Hepatic stellate cell (primary cell): Measurements from ENCODE around the gene ZFPM1.

Experiments used
- DNase-seq: peaks from one replicate; pipeline ENCODE4 v3.0.0; 2011; ENCODE audit warnings: low spot score

Gene ZFPM1

GRCh38 chr16:88539652-88540345 is 86.7 kb downstream of the ZFPM1 start:
- DNase-seq, result no peak

GRCh38 chr16:88540346-88540977 is 87.4 kb downstream of the ZFPM1 start:
- no peak for DNase-seq

- DNase-seq, result no peak
These were observed 88.9 kb downstream of the ZFPM1 start for GRCh38 chr16:88541831-88542616.

GRCh38 chr16:88543230-88543813 is 90.2 kb downstream of the ZFPM1 start:
- DNase-seq, result no peak

DNA sequence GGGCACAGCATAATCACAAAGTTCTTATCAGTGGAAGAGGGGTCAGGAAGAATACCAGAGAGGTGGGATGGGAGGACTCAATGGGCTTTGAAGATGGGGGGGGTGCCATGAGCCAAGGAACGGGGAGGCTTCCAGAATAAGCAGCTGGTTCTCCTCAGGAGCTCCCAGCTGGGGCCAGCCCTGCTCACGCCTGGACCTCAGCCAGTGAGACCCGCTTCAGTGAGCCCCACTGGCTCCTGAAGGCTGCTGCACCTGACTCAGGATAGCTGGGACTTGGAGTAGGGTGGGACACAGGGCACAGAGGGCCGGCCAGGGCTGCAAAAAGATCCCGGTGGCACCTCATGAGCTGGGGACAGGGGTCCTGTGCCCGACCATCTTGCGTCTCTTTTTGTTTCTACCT is 92.7 kb downstream of the ZFPM1 start:
- DNase-seq, result no peak

- DNase-seq, result no peak
These were observed 95.2 kb downstream of the ZFPM1 start for GRCh38 chr16:88548131-88548874.

DNA sequence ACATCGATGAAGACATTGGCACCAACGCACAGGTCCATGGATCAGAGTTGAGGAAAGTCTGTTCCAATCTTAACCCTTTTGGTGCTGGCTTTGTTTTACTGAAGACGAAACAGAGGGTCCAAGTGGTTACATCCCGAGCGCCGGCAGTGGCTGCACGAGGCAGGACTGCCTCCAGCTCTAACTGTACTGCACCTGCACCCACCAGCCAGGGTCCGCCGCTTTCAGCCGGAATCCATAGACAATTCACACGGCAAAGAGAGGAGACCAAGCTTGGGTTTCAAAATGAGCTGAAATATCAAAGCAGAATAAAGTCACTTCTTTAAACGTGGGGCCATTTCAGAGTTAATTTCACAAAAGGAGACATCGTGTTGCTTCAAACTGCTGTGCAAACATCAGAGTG is 95.9 kb downstream of the ZFPM1 start:
- DNase-seq, result no peak

DNA sequence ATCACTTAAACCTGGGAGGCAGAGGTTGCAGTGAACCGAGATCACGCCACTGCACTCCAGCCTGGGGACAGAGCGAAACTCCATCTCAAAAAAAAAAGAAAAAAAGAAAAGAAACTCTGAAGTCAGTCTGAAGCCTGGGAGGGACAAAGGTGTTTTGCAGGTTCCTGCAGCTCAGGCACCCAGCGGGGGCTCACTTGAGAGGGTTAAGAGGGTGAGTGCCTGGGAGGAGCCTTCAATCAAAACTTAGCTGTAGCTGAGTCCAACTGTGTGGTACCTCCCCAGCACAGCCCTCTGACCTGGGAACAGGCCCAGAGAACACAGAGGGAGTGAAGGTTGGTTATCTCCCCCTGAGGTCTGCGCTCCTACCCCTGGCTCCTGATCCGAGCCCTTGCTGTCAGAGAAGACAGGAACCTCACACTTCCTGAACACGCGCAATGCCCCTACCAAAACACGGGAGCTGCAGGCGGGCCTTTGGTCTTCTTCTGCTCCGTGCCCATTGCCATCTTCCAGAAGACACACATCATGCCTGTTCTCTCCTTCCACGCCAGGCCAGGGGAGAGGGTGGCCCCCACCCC is 96.7 kb downstream of the ZFPM1 start:
- DNase-seq, result no peak

GRCh38 chr16:88550246-88550661 is 97.2 kb downstream of the ZFPM1 start:
- no peak for DNase-seq

DNA sequence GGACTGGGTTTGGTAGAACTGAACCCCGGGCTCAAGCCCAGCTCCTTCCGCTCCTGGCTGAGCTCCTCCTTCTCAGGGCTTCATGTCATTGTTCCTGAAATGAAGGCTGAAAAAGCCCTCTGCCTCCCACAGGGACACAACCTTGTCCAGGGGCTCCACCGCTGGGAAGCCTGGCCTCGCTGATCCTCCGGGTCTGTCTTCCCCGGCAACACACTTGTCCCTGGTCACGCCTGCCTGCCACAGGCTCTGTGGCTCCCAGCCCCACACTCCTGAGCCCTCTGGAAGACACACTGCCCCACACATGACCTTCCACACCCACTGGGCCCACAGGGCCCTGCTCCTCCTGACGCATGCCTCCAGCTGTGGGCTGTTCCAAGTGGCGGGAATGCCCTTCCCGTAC is 99.1 kb downstream of the ZFPM1 start:
- DNase-seq, result no peak

- DNase-seq, result no peak
These were observed 99.7 kb downstream of the ZFPM1 start for GRCh38 chr16:88552815-88553214.

GRCh38 chr16:88553739-88554138 is 100.7 kb downstream of the ZFPM1 start:
- no peak for DNase-seq

- no peak for DNase-seq
These were observed 101.7 kb downstream of the ZFPM1 start for GRCh38 chr16:88554711-88555264.

- DNase-seq, result no peak
These were observed 103.4 kb downstream of the ZFPM1 start for GRCh38 chr16:88556294-88556988.

DNA sequence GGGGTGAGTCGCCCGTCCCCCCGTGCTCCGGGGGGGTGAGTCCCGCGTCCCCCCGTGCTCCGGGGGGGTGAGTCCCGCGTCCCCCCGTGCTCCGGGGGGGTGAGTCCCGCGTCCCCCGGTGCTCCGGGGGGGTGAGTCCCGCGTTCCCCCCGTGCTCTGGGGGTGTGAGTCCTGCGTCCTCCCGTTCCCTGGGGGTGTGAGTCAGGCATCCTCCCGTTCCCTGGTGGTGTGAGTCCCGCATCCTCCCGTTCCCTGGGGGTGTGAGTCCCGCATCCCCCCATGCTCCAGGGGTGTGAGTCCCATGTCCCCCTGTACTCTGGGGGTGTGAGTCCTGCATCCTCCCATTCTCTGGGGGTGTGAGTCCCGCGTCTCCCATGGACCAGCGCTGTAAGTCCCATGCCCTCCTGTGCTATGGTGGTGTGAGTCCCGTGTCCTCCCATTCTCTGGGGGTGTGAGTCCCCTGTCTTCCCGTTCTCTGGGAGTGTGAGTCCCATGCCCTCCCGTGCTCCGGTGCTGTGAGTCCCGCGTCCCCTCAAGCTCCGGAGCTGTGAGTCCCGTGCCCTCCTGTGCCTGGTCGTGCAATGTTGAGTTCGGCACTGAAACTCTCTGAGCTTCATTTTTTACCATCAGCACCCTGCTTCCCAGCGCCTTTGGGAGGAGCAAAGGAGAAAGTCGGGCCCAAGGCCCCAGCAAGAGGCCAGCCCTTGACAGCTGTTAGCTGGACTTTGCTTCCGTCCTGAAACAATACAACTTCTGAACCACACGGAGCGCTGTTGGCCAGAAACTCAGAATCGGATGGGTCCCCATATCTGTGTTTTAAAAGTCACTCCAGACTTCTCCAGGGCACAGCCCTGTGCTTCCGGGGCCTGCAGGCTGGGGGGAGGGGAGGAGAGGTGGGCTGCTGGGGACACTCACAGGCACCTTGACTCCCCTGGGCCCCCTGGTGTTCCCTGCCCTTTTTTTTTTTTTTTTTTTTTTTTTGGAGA is 105.7 kb downstream of the ZFPM1 start:
- DNase-seq, result peak; percentile 77

DNA sequence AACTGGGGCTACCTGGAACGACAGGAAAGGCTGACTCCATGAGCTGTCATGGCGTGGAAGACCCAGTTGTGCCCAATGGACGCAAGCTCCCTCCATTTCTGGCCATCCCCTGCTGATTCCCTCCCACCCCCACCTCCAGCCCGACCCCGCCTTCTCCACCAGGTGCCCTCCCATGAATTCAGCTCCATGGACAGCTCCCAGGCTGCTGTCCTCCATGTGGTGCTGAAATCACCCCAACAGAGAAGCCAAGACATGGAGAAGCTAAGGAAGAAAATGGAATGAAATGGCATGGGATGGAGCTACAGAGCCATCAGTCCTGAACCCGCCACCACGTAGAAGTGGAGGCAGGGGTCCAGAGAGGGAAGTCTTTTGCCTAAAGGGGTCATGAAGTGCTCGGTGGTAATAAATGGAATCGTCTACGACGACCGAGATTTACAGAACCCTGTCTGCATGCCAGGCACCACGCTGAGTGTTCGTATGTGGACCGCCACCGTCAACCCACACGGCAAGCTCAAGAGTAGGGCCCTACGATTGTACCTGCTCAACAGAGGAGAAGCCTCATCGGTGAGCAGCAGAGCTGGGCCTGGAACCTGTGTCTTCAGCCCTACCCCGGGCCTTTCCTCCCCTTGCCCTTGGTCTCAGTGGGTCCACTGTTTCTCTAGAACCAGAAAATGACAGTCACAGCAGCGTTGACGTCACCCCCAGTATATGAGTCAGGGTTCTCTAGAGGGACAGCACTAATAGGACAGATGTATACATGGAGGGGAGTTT is 107.8 kb downstream of the ZFPM1 start:
- DNase-seq, result no peak

DNA sequence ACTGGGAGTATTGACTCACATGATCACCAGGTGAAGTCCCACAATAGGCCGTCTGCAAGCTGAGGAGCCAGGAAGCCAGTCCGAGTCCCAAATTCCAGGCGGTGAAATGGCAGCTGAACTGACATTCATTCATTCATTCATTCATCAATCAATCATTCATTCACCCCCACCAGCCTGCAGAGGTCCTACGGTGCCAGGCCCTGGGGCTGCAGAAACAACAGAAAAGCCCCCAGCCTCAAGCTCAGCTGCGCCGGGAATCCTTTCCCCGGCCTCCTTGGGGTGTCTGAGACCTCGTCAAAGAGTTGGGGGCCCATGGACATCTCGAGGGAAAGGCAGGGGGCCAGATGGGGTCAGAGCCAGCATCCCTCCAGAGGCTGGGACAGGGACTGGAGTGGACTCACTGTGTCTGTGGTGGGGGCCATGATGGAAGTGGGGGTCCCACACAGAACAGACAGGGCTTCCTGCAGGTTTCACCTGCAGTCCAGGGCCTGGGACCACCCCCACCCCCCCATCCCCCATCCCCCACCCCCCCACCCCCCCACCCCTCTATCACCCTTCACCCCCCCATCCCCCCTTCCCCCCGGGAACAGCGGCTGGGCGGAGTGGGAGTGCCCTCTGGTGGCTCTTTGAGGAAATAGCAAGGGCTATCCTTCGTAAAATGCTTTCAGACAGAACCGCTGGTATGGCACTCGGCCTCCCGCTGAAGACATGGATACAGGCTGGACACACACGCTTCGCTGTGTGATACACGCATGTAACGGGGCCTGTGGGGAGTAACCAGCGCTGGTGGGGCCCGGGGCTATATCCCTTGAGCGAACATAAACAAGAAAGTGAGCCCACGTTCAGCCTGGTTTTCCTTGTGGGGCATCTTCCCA is 108.6 kb downstream of the ZFPM1 start:
- peak; percentile 78 for DNase-seq

DNA sequence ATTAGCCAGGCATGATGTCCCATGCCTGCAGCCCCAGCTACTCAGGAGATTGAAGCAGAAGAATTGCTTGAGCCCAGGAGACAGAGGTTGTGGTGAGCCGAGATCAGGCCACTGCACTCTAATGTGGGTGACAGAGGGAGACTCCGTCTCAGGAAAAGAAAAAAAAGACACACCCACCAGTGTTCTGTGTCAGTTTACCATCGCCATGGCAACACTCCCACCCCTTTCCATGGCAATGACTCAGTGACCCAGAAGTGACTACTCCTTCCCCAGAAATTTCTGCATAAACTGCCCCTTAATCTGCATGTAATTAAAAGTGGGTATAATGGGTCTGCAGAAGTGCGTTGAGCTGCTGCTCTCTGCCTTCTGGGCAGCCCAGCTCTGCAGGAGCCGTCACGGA is 113.1 kb downstream of the ZFPM1 start:
- DNase-seq, result no peak
